Activated CD4-positive, CD25-positive, alpha-beta regulatory T cell treated with anti-CD3 and anti-CD28 coated beads, Interleukin-2, amount 50 U/mL, for 24 hours (primary cell): Measurements from ENCODE around the gene ARHGAP24.

Experiments
- ATAC-seq, 2 donors: fragments of 150-1000 bp; cut with Tn5 transposase; one replicate each; pipeline ENCODE4 v1.10.0; 2021; ENCODE audit warnings: mild to moderate bottlenecking in 1 of 2, moderate library complexity in 1 of 2

Gene ARHGAP24

GRCh38 chr4:85520765-85521749 lies 46.1 kb downstream of the ARHGAP24 start:
- ATAC-seq: no peak

GRCh38 chr4:85522277-85522676 lies 47.3 kb downstream of the ARHGAP24 start:
- ATAC-seq: no peak

GRCh38 chr4:85522836-85523235 lies 47.9 kb downstream of the ARHGAP24 start:
- no peak for ATAC-seq

- no peak for ATAC-seq
These were observed 52.9 kb downstream of the ARHGAP24 start for GRCh38 chr4:85527815-85528214.

GRCh38 chr4:85531560-85532341 lies 56.8 kb downstream of the ARHGAP24 start:
- no peak for ATAC-seq

- ATAC-seq: no peak
These were observed 59.2 kb downstream of the ARHGAP24 start for GRCh38 chr4:85534120-85534519.

GRCh38 chr4:85543832-85544231 lies 68.9 kb downstream of the ARHGAP24 start:
- no peak for ATAC-seq

- no peak for ATAC-seq
These were observed 69.8 kb downstream of the ARHGAP24 start for GRCh38 chr4:85544751-85545150.

GRCh38 chr4:85548116-85548515 lies 73.2 kb downstream of the ARHGAP24 start:
- ATAC-seq: no peak

GRCh38 chr4:85548841-85549240 lies 73.9 kb downstream of the ARHGAP24 start:
- no peak for ATAC-seq

GRCh38 chr4:85555206-85555605 lies 80.3 kb downstream of the ARHGAP24 start:
- peak in 1 of 2 donors; percentile 20 for ATAC-seq

- peak in 1 of 2 donors; percentile 62 for ATAC-seq
These were observed 81.3 kb downstream of the ARHGAP24 start for GRCh38 chr4:85556283-85556682.

- peak; percentile 62 to 71 for ATAC-seq
These were observed 82.3 kb downstream of the ARHGAP24 start for GRCh38 chr4:85557016-85557901.

GRCh38 chr4:85565761-85566480 lies 91.0 kb downstream of the ARHGAP24 start:
- no peak for ATAC-seq

GRCh38 chr4:85569730-85570299 lies 94.9 kb downstream of the ARHGAP24 start:
- ATAC-seq: no peak

- ATAC-seq: no peak
These were observed 95.4 kb downstream of the ARHGAP24 start for GRCh38 chr4:85570388-85570787.

- ATAC-seq: no peak
These were observed 96.1 kb downstream of the ARHGAP24 start for GRCh38 chr4:85571008-85571407.

GRCh38 chr4:85573270-85573669 lies 98.3 kb downstream of the ARHGAP24 start:
- no peak for ATAC-seq

GRCh38 chr4:85577307-85577706 lies 102.4 kb downstream of the ARHGAP24 start:
- no peak for ATAC-seq

GRCh38 chr4:85579942-85580341 lies 105.0 kb downstream of the ARHGAP24 start:
- ATAC-seq: no peak

- no peak for ATAC-seq
These were observed 105.5 kb downstream of the ARHGAP24 start for GRCh38 chr4:85580489-85580888.
